K562 (cell line): ENCODE measurements around the gene BIVM. TPM values are rescaled to one million over a fixed set of nuclear protein-coding genes. Genes with fewer than 3 reads are reported as not detected.

ENCODE experiments used
- ATAC-seq: fragments of 200-7000 bp; cut with Tn5 transposase; 3 replicates; pipeline ENCODE4 v1.9.1; 2020; ENCODE audit warnings: moderate library complexity
- BruUV-seq: library from RNA; stranded (reverse); fragments of 400-500 nt; replicated peaks from 2 replicates; lab custom pipeline; 2021; lab: Mats Ljungman, UMichigan
- CTCF ChIA-PET: fragments of 300-600 bp; formaldehyde crosslinking; extraction: SDS; loops from one replicate; lab custom pipeline; 2021; ENCODE audit warnings: low intra/inter-chr PET ratio; lab: Yijun Ruan, JAX
- POLR2A ChIA-PET: fragments of 300-600, 350-650 bp; sonication (Branson Sonifier 250); formaldehyde crosslinking; extraction: SDS; loops from one replicate; lab custom pipeline; 2021; ENCODE audit warnings: antibody characterized with exemption, inconsistent platforms; lab: Yijun Ruan, JAX
- DNase-seq, 4 experiments: peaks; one replicate each; pipeline versions ENCODE4 v3.0.0 to v3.0.0-alpha.2; 2011 to 2018; ENCODE audit warnings: low spot score in 3 of 4, mixed read lengths in 3 of 4; ENCODE audit errors: extremely low read depth in 1 of 4
- FAIRE-seq: peaks from 2 replicates; lab custom pipeline; 2011; peaks lifted over from hg19 to GRCh38; lab: Jason Lieb, UNC
- H2AFZ ChIP-seq: 2 replicates; pipeline ENCODE4 v1.6.0; 2011; ENCODE audit warnings: low read depth, low read length, control low read depth, inconsistent platforms
- H3K27ac ChIP-seq: fragments of 200-600 bp; 3 replicates; pipeline ENCODE4 v1.8.0; 2011; ENCODE audit warnings: low read depth, mild to moderate bottlenecking, control low read depth, inconsistent platforms, low read length, moderate library complexity, mixed read lengths; ENCODE audit errors: extremely low read depth
- H3K27me3 ChIP-seq, 2 experiments: fragments of 300-600 bp in 1 of 2; 2 replicates in 1 of 2; 3 replicates in 1 of 2; pipeline versions ENCODE4 v1.6.0 to v1.8.0; 2011; ENCODE audit warnings: inconsistent platforms in 2 of 2, low read length in 2 of 2, mild to moderate bottlenecking in 1 of 2, mixed read lengths in 1 of 2, moderate library complexity in 1 of 2; ENCODE audit not compliant: control insufficient read depth in 2 of 2, insufficient read depth in 2 of 2
- H3K36me3 ChIP-seq: fragments of 300-600 bp; 3 replicates; pipeline ENCODE4 v1.8.0; 2011; ENCODE audit warnings: mild to moderate bottlenecking, low read length, inconsistent platforms; ENCODE audit not compliant: control insufficient read depth, insufficient read depth
- H3K4me1 ChIP-seq, 2 experiments: fragments of 200-600 bp in 1 of 2; replicated peaks in 1 of 2; 2 replicates in 1 of 2; 3 replicates in 1 of 2; pipeline versions ENCODE4 v1.5.1 to v1.8.0; 2011; ENCODE audit warnings: inconsistent platforms in 2 of 2, low read length in 2 of 2, mild to moderate bottlenecking in 1 of 2, mixed read lengths in 1 of 2, moderate library complexity in 1 of 2; ENCODE audit not compliant: control insufficient read depth in 2 of 2, insufficient read depth in 2 of 2
- H3K4me2 ChIP-seq: 2 replicates; pipeline ENCODE4 v1.6.1; 2011; ENCODE audit warnings: low read length, control low read depth, inconsistent platforms, mixed read lengths; ENCODE audit not compliant: insufficient read depth
- H3K4me3 ChIP-seq: fragments of 200-600 bp; sonication (generic), shearing (Covaris generic); 2 replicates; pipeline ENCODE4 v1.5.1; 2016; ENCODE audit warnings: control low read depth, inconsistent platforms
- H3K79me2 ChIP-seq: fragments of 200-600 bp; 3 replicates; pipeline ENCODE4 v1.8.0; 2011; ENCODE audit warnings: low read length, inconsistent platforms; ENCODE audit not compliant: control insufficient read depth, insufficient read depth
- H3K9ac ChIP-seq, 2 experiments: 2 replicates each; pipeline versions ENCODE4 v1.6.0 to v1.6.1; 2011; ENCODE audit warnings: low read depth in 2 of 2, low read length in 2 of 2, control low read depth in 1 of 2, inconsistent platforms in 1 of 2, mild to moderate bottlenecking in 1 of 2, mixed read lengths in 1 of 2; ENCODE audit not compliant: insufficient read depth in 1 of 2
- H3K9me1 ChIP-seq: one replicate; pipeline ENCODE4 v1.6.0; 2011; ENCODE audit warnings: inconsistent platforms, mild to moderate bottlenecking, low read length, moderate library complexity; ENCODE audit not compliant: control insufficient read depth, insufficient read depth
- H3K9me3 ChIP-seq: replicated peaks from 2 replicates; pipeline ENCODE4 v1.5.1; 2011; ENCODE audit warnings: low read depth, low read length, inconsistent platforms; ENCODE audit not compliant: control insufficient read depth, insufficient read depth
- H4K20me1 ChIP-seq: replicated peaks from 2 replicates; pipeline ENCODE4 v1.6.1; 2011; ENCODE audit warnings: low read length, inconsistent platforms, mixed read lengths; ENCODE audit not compliant: control insufficient read depth, insufficient read depth
- BRF1 ChIP-seq: IDR thresholded peaks from 3 replicates; pipeline ENCODE4 v1.6.1; 2011; ENCODE audit warnings: borderline replicate concordance, mild to moderate bottlenecking; ENCODE audit not compliant: insufficient read length; ENCODE audit errors: extremely low read depth
- CREB1 ChIP-seq, 2 experiments: sonication (generic) in 1 of 2; formaldehyde crosslinking in 1 of 2; IDR thresholded peaks; 2 replicates each; pipeline versions ENCODE4 v1.6.1 to v1.8.0; 2012 to 2022; ENCODE audit warnings: inconsistent platforms in 1 of 2, mild to moderate bottlenecking in 1 of 2, missing genetic modification reagents in 1 of 2, moderate library complexity in 1 of 2
- FOXJ3 ChIP-seq: sonication (generic); formaldehyde crosslinking; IDR thresholded peaks from 2 replicates; pipeline ENCODE4 v1.4.0; 2020; ENCODE audit warnings: mild to moderate bottlenecking, missing genetic modification reagents
- FOXK2 ChIP-seq, 2 experiments: fragments of 450-650 bp; IDR thresholded peaks in 1 of 2; conservative IDR thresholded peaks in 1 of 2; 2 replicates each; pipeline ENCODE4 v1.6.1; 2016; ENCODE audit warnings: low read depth in 2 of 2, mild to moderate bottlenecking in 1 of 2
- GATAD2B ChIP-seq: fragments of 450-650 bp; IDR thresholded peaks from 2 replicates; pipeline ENCODE4 v1.6.1; 2017; ENCODE audit warnings: mild to moderate bottlenecking, borderline replicate concordance
- KDM4B ChIP-seq, 2 experiments: fragments of 450-650 bp in 1 of 2; sonication (generic) in 1 of 2; IDR thresholded peaks; 2 replicates each; pipeline ENCODE4 v1.6.1; 2016 to 2017; ENCODE audit warnings: borderline replicate concordance in 2 of 2, antibody characterized with exemption in 1 of 2, low read depth in 1 of 2, mild to moderate bottlenecking in 1 of 2
- LEF1 ChIP-seq: fragments of 450-650 bp; IDR thresholded peaks from 2 replicates; pipeline ENCODE4 v1.6.1; 2016; ENCODE audit warnings: mild to moderate bottlenecking
- TARDBP ChIP-seq: fragments of 450-650 bp; IDR thresholded peaks from 2 replicates; pipeline ENCODE4 v1.6.1; 2016
- ZNF695 ChIP-seq: fragments of 450-650 bp; formaldehyde crosslinking; IDR thresholded peaks from 2 replicates; pipeline ENCODE4 v1.4.0; 2020; ENCODE audit warnings: mild to moderate bottlenecking, moderate library complexity
- ZNF764 ChIP-seq: fragments of 250-450 bp; sonication (Bioruptor Pico); IDR thresholded peaks from 2 replicates; pipeline ENCODE4 v1.4.0; 2020; ENCODE audit warnings: low read depth, mild to moderate bottlenecking, moderate library complexity
- WGBS: fragments of 100-300 bp; shearing (Covaris generic); methylation state at CpG from one replicate; pipeline ENCODE4 v1.1.6; 2016; ENCODE audit warnings: low coverage, mixed read lengths; ENCODE audit not compliant: insufficient coverage; ENCODE audit errors: missing lambda C conversion rate; 5-methylcytosine and 5-hydroxymethylcytosine counted together
- in situ Hi-C: fragments of 300-500 bp; cut with MboI; formaldehyde crosslinking; loops from 4 replicates; pipeline ENCODE4 v1.15.0; 2018; ENCODE audit warnings: inconsistent platforms, mixed read lengths
- intact Hi-C: fragments of 100-400 bp; cut with micrococcal nuclease; formaldehyde crosslinking; loops from 2 replicates; pipeline ENCODE4 v1.14.2; 2022
- polyA plus RNA-seq, 8 experiments: library from polyadenylated mRNA; depleted of rRNA in 4 of 8; stranded (reverse) in 5 of 8; unstranded in 3 of 8; fragments of >200 nt; fragmentation: Nextera tagmentation in 2 of 8; fragmentation: Illumina TruSeq in 1 of 8; extraction: Ambion mirVana in 2 of 8; extraction: Trizol in 1 of 8; gene quantifications; 2 replicates each; pipeline versions ENCODE4 v1.2.1 to v1.2.3, GENCODE V29; 2011 to 2014; ENCODE audit warnings: inconsistent platforms in 1 of 8, missing spikeins in 1 of 8
- total RNA-seq, 7 experiments: library from RNA; depleted of rRNA in 6 of 7; stranded (reverse); fragments of >200 nt in 6 of 7; fragmentation: Illumina TruSeq in 2 of 7; extraction: Trizol in 2 of 7; gene quantifications; 2 replicates each; pipeline versions ENCODE4 v1.2.1 to v1.2.3, GENCODE V29; 2011 to 2021; ENCODE audit warnings: low replicate concordance in 1 of 7
- TF ChIP-seq, protein P1 (sequence below): fragments of 250-450 bp; sonication (Bioruptor Pico); IDR thresholded peaks from 2 replicates; pipeline ENCODE4 v1.5.1; 2021; ENCODE audit warnings: mild to moderate bottlenecking
- TF ChIP-seq, protein P2 (sequence below): IDR thresholded peaks from 3 replicates; pipeline ENCODE4 v1.6.1; 2011; ENCODE audit warnings: borderline replicate concordance, mild to moderate bottlenecking, moderate library complexity; ENCODE audit not compliant: insufficient read length; ENCODE audit errors: extremely low read depth
- TF ChIP-seq, protein P3 (sequence below): fragments of 250-450 bp; sonication (Bioruptor Pico); IDR thresholded peaks from 2 replicates; pipeline ENCODE4 v1.5.0; 2020; ENCODE audit warnings: mild to moderate bottlenecking, borderline replicate concordance

Gene BIVM
- total and polyA plus RNA-seq, 9 of the 15 experiments (the other 6 are each of a cell fraction or from before 2014, with no cell fraction given), result 3.6 to 23.1 (median 16.8) TPM

DNA sequence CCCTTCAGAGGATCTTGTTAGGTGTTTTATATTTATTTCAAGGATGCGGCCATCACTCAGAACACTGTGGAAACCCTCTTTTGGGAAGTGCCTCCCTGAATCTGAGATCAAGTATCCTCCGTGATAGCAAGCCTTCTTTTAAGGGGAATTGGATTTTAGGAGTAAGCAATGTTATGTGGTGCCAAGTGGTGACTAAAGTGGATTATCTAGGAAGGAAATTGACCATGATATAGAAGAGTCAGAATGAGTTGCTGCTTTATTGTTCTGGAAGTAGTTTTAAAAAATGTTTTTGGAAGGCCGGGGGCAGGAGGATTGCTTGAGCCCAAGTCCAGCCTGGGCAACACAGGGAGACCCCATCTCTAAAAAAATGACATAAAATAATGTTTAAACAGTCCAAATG, 53.6 kb downstream of the BIVM start (continued):
- TF ChIP-seq, protein P1, sequence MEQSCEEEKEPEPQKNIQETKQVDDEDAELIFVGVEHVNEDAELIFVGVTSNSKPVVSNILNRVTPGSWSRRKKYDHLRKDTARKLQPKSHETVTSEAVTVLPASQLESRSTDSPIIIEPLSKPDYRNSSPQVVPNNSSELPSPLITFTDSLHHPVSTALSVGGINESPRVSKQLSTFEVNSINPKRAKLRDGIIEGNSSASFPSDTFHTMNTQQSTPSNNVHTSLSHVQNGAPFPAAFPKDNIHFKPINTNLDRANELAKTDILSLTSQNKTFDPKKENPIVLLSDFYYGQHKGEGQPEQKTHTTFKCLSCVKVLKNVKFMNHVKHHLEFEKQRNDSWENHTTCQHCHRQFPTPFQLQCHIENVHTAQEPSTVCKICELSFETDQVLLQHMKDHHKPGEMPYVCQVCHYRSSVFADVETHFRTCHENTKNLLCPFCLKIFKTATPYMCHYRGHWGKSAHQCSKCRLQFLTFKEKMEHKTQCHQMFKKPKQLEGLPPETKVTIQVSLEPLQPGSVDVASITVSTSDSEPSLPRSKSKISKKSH, result no peak
- no peak for TF ChIP-seq ZNF764 (CRISPR knock-in tag)
- no peak for TF ChIP-seq BRF1

DNA sequence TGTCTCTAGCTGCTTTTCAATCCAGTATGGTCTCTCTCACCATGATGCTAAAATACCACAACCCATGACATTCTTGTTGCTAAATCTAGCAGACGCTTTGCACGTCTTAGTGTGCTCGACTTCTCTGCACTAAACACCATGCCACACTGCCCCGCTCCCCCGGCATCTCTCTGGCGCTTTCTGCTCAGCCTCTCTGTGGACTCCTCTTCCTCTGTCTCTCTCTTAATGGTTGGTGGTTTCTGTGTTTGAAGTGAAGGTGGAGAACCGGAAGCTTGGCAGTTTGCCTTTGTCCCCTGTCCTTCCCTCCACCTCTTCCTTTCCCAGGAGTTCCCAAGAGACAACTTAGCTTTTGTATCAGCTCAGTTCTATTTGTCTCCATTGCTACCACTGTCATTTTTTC, 55.8 kb downstream of the BIVM start:
- ATAC-seq (no peak), FAIRE-seq (no peak), DNase-seq (no peak)
- Histone ChIP-seq H3K79me2 (peaks cover 2% of the 10 kb centered on the region; the same call in 1 of the 3 replicates), H3K27me3 (no peaks in the 10 kb centered on the region), H3K4me1 (no peaks in the 10 kb centered on the region), H4K20me1 (no peaks in the 10 kb centered on the region), H3K9me3 (no peaks in the 10 kb centered on the region), H3K9me1 (no peaks in the 10 kb centered on the region), H3K27ac (no peak overlapping the region), H2AFZ (no peak overlapping the region), H3K36me3 (peaks cover 57% of the 10 kb centered on the region), H3K4me2 (no peak overlapping the region), H3K4me3 (no peak overlapping the region), H3K9ac (no peak overlapping the region)
- ChIA-PET CTCF (no interaction called here), POLR2A (interaction anchor here (0.7 kb wide), 1 partner anchor 898 kb away, joined by 3 read pairs; no protein-coding TSS in a partner anchor)
- in situ Hi-C loops, result no loop called here
- BruUV-seq, result no TSS peak
- intact Hi-C loops, result no loop called here
- 97% methylated on average over 7 of the region's 7 CpGs for WGBS
- TF ChIP-seq FOXJ3 (no peak), FOXK2 (conservative IDR thresholded peaks at IDR 0.05 in 1 of 2, IDR thresholded peaks at IDR 0.05 in 1 of 2; ENCODE audit: low read depth in 2 of 2) (no peak), LEF1 (no peak), GATAD2B (no peak), KDM4B (IDR thresholded peaks at IDR 0.05; ENCODE audit: borderline replicate concordance in 2 of 2, low read depth in 1 of 2) (no peak), CREB1 (IDR thresholded peaks at IDR 0.05) (no peak), CREB1 (CRISPR knock-in tag; IDR thresholded peaks at IDR 0.05) (no peak), ZNF695 (no peak), TARDBP (no peak)
- TF ChIP-seq, protein P2, sequence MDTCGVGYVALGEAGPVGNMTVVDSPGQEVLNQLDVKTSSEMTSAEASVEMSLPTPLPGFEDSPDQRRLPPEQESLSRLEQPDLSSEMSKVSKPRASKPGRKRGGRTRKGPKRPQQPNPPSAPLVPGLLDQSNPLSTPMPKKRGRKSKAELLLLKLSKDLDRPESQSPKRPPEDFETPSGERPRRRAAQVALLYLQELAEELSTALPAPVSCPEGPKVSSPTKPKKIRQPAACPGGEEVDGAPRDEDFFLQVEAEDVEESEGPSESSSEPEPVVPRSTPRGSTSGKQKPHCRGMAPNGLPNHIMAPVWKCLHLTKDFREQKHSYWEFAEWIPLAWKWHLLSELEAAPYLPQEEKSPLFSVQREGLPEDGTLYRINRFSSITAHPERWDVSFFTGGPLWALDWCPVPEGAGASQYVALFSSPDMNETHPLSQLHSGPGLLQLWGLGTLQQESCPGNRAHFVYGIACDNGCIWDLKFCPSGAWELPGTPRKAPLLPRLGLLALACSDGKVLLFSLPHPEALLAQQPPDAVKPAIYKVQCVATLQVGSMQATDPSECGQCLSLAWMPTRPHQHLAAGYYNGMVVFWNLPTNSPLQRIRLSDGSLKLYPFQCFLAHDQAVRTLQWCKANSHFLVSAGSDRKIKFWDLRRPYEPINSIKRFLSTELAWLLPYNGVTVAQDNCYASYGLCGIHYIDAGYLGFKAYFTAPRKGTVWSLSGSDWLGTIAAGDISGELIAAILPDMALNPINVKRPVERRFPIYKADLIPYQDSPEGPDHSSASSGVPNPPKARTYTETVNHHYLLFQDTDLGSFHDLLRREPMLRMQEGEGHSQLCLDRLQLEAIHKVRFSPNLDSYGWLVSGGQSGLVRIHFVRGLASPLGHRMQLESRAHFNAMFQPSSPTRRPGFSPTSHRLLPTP, result no peak
- TF ChIP-seq, protein P3, sequence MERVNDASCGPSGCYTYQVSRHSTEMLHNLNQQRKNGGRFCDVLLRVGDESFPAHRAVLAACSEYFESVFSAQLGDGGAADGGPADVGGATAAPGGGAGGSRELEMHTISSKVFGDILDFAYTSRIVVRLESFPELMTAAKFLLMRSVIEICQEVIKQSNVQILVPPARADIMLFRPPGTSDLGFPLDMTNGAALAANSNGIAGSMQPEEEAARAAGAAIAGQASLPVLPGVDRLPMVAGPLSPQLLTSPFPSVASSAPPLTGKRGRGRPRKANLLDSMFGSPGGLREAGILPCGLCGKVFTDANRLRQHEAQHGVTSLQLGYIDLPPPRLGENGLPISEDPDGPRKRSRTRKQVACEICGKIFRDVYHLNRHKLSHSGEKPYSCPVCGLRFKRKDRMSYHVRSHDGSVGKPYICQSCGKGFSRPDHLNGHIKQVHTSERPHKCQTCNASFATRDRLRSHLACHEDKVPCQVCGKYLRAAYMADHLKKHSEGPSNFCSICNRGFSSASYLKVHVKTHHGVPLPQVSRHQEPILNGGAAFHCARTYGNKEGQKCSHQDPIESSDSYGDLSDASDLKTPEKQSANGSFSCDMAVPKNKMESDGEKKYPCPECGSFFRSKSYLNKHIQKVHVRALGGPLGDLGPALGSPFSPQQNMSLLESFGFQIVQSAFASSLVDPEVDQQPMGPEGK (CRISPR knock-in tag), result no peak
